GOT3 (cell line): ENCODE results near the gene ADAMTS12.

Experiments used
- DNase-seq: peaks from one replicate; lab custom pipeline; 2025; ENCODE audit warnings: mixed read lengths; lab: John Stamatoyannopoulos, UW

The ADAMTS12 gene

GRCh38 chr5:33755231-33755630 is 136.6 kb downstream of the ADAMTS12 start:
- DNase-seq = no peak

- no peak for DNase-seq
These were observed 138.1 kb downstream of the ADAMTS12 start for GRCh38 chr5:33753704-33754103.

- no peak for DNase-seq
These were observed 143.0 kb downstream of the ADAMTS12 start for GRCh38 chr5:33748754-33749153.

GRCh38 chr5:33745101-33745770 is 146.6 kb downstream of the ADAMTS12 start:
- DNase-seq = no peak

GRCh38 chr5:33743099-33743498 is 148.7 kb downstream of the ADAMTS12 start:
- no peak for DNase-seq

GRCh38 chr5:33742181-33742580 is 149.6 kb downstream of the ADAMTS12 start:
- DNase-seq = no peak

GRCh38 chr5:33738967-33739366 is 152.8 kb downstream of the ADAMTS12 start:
- DNase-seq = no peak

GRCh38 chr5:33738097-33738496 is 153.7 kb downstream of the ADAMTS12 start:
- DNase-seq = no peak

GRCh38 chr5:33737697-33738096 is 154.1 kb downstream of the ADAMTS12 start:
- no peak for DNase-seq

- DNase-seq = no peak
These were observed 154.5 kb downstream of the ADAMTS12 start for GRCh38 chr5:33737284-33737683.

- DNase-seq = no peak
These were observed 155.3 kb downstream of the ADAMTS12 start for GRCh38 chr5:33736510-33736909.

GRCh38 chr5:33735072-33735471 is 156.7 kb downstream of the ADAMTS12 start:
- no peak for DNase-seq

- DNase-seq = no peak
These were observed 157.3 kb downstream of the ADAMTS12 start for GRCh38 chr5:33734537-33734936.

GRCh38 chr5:33733225-33733624 is 158.6 kb downstream of the ADAMTS12 start:
- DNase-seq = no peak

GRCh38 chr5:33726422-33727165 is 165.2 kb downstream of the ADAMTS12 start:
- DNase-seq = no peak

- DNase-seq = no peak
These were observed 166.0 kb downstream of the ADAMTS12 start for GRCh38 chr5:33725806-33726205.

GRCh38 chr5:33721491-33722200 is 170.1 kb downstream of the ADAMTS12 start:
- no peak for DNase-seq

GRCh38 chr5:33720176-33720575 is 171.6 kb downstream of the ADAMTS12 start:
- DNase-seq = no peak

- no peak for DNase-seq
These were observed 172.0 kb downstream of the ADAMTS12 start for GRCh38 chr5:33719769-33720168.

GRCh38 chr5:33715661-33716060 is 176.1 kb downstream of the ADAMTS12 start:
- DNase-seq = no peak

GRCh38 chr5:33713136-33713765 is 178.5 kb downstream of the ADAMTS12 start:
- no peak for DNase-seq

- DNase-seq = no peak
These were observed 179.1 kb downstream of the ADAMTS12 start for GRCh38 chr5:33712664-33713063.
